ENCODE data around the gene TMEM203.

DNA sequence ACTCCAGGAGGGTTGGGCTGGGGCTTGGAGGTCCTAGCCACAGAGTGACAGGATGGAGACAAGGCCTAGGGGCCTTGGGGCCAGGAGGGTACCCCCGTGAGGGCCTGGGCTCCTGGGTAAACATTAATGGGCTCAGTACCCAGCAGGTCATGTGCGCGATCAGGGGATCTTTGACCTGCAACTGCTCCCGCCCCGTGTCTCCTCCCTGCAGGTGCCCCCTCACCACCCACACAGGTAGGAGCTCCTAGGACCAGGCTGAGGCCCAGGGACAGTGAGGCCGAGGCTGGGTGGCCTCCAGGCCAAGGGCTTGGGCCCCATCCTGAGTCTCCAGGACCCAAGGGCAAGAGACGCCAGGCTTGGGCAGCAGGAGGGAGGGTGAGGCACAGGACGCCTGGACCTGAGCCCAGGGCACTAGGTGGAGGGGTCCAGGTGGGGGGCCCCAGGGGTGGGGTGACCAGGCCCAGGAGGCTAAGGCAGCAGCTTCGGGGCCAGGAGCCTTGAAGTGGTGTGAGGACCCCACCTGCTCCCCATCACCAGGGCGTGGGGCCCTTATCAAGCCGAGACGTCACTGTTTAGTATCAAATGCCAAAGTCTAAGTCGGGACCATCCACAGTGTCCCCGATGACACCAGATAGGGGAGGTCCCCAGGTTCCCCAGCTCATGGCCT, 25.4 kb upstream of the TMEM203 start, which contains the start of gene SLC34A3:
- TF ChIP-seq MAX (IDR thresholded peaks at IDR 0.05) (no peak), YY1 (IDR thresholded peaks at IDR 0.05) (no peak), SP1 (IDR thresholded peaks at IDR 0.05) (no peak)
- TF ChIP-seq, protein P1, sequence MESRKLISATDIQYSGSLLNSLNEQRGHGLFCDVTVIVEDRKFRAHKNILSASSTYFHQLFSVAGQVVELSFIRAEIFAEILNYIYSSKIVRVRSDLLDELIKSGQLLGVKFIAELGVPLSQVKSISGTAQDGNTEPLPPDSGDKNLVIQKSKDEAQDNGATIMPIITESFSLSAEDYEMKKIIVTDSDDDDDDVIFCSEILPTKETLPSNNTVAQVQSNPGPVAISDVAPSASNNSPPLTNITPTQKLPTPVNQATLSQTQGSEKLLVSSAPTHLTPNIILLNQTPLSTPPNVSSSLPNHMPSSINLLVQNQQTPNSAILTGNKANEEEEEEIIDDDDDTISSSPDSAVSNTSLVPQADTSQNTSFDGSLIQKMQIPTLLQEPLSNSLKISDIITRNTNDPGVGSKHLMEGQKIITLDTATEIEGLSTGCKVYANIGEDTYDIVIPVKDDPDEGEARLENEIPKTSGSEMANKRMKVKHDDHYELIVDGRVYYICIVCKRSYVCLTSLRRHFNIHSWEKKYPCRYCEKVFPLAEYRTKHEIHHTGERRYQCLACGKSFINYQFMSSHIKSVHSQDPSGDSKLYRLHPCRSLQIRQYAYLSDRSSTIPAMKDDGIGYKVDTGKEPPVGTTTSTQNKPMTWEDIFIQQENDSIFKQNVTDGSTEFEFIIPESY (IDR thresholded peaks at IDR 0.05) = no peak
